Activated gamma-delta T cell treated with Interleukin-2 at 50 U/mL for 16 hours (primary cell): ENCODE results near the gene ATXN7L2.
A peak's percentile ranks its signal among the peaks of the same experiment; 100 is the strongest.

Experiments
- DNase-seq: peaks from one replicate; pipeline ENCODE4 v3.0.0-alpha.2; 2020

The ATXN7L2 gene

GRCh38 chr1:109499661-109500536, 16.2 kb downstream of the ATXN7L2 start:
- peak; percentile 57 for DNase-seq

- DNase-seq: no peak
Observed at GRCh38 chr1:109500941-109501381, 17.3 kb downstream of the ATXN7L2 start.

GRCh38 chr1:109501644-109502363, 18.1 kb downstream of the ATXN7L2 start:
- DNase-seq: no peak

GRCh38 chr1:109502364-109502851, 18.7 kb downstream of the ATXN7L2 start:
- peak; percentile 51 for DNase-seq

GRCh38 chr1:109503935-109504334, 20.2 kb downstream of the ATXN7L2 start:
- no peak for DNase-seq

GRCh38 chr1:109504974-109505373, 21.3 kb downstream of the ATXN7L2 start:
- DNase-seq: no peak

GRCh38 chr1:109508001-109508872, 24.5 kb downstream of the ATXN7L2 start:
- DNase-seq: no peak

GRCh38 chr1:109508873-109509175, 25.1 kb downstream of the ATXN7L2 start:
- DNase-seq: no peak

GRCh38 chr1:109509176-109510134, 25.8 kb downstream of the ATXN7L2 start, which contains the start of gene AMIGO1:
Gene AMIGO1 (minus strand): TSS chr1:109509727. CDS start chr1:109508912, 815 bp downstream.
- peak; percentile 63 for DNase-seq

- no peak for DNase-seq
Observed at GRCh38 chr1:109513110-109513710, 29.5 kb downstream of the ATXN7L2 start.

- no peak for DNase-seq
Observed at GRCh38 chr1:109514846-109515245, 31.1 kb downstream of the ATXN7L2 start.

GRCh38 chr1:109516872-109517271, 33.2 kb downstream of the ATXN7L2 start:
- no peak for DNase-seq

- DNase-seq: no peak
Observed at GRCh38 chr1:109517337-109517736, 33.6 kb downstream of the ATXN7L2 start.

- DNase-seq: no peak
Observed at GRCh38 chr1:109521002-109521951, 37.6 kb downstream of the ATXN7L2 start.

GRCh38 chr1:109522026-109522425, 38.3 kb downstream of the ATXN7L2 start:
- no peak for DNase-seq

- no peak for DNase-seq
Observed at GRCh38 chr1:109523706-109524105, 40.0 kb downstream of the ATXN7L2 start.

- DNase-seq: no peak
Observed at GRCh38 chr1:109527098-109527811, 43.5 kb downstream of the ATXN7L2 start.

GRCh38 chr1:109527846-109528695, 44.4 kb downstream of the ATXN7L2 start:
- DNase-seq: no peak
